ENCODE data around the gene SHROOM2. TPM values are rescaled to one million over a fixed set of nuclear protein-coding genes. Genes with fewer than 3 reads are reported as not detected.

SHROOM2 gene
- total and polyA plus RNA-seq, 7 donors, result 0.71 to 3.0 (median 1.8) TPM

GRCh38 chrX:9757366-9757765 lies 28.9 kb upstream of the SHROOM2 start:
- Histone ChIP-seq H3K27ac (no peak overlapping the region), H3K27me3 (no peaks in the 10 kb centered on the region), H3K36me3 (no peaks in the 10 kb centered on the region), H3K4me3 (no peak overlapping the region), H3K4me1 (no peaks in the 10 kb centered on the region), H3K9me3 (no peaks in the 10 kb centered on the region)
- intact Hi-C loops (cut with DNase I), result no loop called here
- WGBS, 2 donors, result 94 to 97% methylated on average over 7 of the region's 7 CpGs
- TF ChIP-seq POLR2A (IDR thresholded peaks at IDR 0.05) (no peak), CTCF (IDR thresholded peaks at IDR 0.05) (no peak), POLR2AphosphoS5 (IDR thresholded peaks at IDR 0.05) (no peak), EP300 (IDR thresholded peaks at IDR 0.05) (no peak)
- no peak for DNase-seq

GRCh38 chrX:9758021-9758638 lies 28.1 kb upstream of the SHROOM2 start:
- H3K27me3 ChIP-seq, result no peaks in the 10 kb centered on the region
- no peaks in the 10 kb centered on the region for H3K36me3 ChIP-seq
- no peak for DNase-seq
- intact Hi-C loops (cut with DNase I), result no loop called here
- no peaks in the 10 kb centered on the region for H3K4me1 ChIP-seq
- no peak overlapping the region for H3K4me3 ChIP-seq
- TF ChIP-seq CTCF (IDR thresholded peaks at IDR 0.05) (no peak), POLR2AphosphoS5 (IDR thresholded peaks at IDR 0.05) (no peak)
- 30 to 49% methylated on average over 4 of the region's 4 CpGs for WGBS, 2 donors
- H3K9me3 ChIP-seq, result no peaks in the 10 kb centered on the region
- no peak overlapping the region for H3K27ac ChIP-seq

- WGBS, 2 donors, result 81 to 82% methylated on average over 8 of the region's 8 CpGs
- H3K9me3 ChIP-seq, result no peaks in the 10 kb centered on the region
Measured at GRCh38 chrX:9759337-9759736, 26.9 kb upstream of the SHROOM2 start.

GRCh38 chrX:9765072-9765736 lies 21.0 kb upstream of the SHROOM2 start:
- intact Hi-C loops (cut with DNase I), result no loop called here
- H3K36me3 ChIP-seq, result no peaks in the 10 kb centered on the region
- H3K27ac ChIP-seq, result no peak overlapping the region
- DNase-seq, result no peak
- no peaks in the 10 kb centered on the region for H3K9me3 ChIP-seq
- no peak overlapping the region for H3K4me3 ChIP-seq
- peaks cover 0 to 8% (median 0%) of the 10 kb centered on the region in 3 donors for H3K27me3 ChIP-seq
- WGBS, 2 donors, result 16 to 33% methylated on average over 67 of the region's 67 CpGs
- TF ChIP-seq POLR2AphosphoS5 (IDR thresholded peaks at IDR 0.05) (no peak), EP300 (IDR thresholded peaks at IDR 0.05) (no peak), CTCF (IDR thresholded peaks at IDR 0.05) (no peak), POLR2A (IDR thresholded peaks at IDR 0.05) (no peak)
- H3K4me1 ChIP-seq, result no peaks in the 10 kb centered on the region

More at GRCh38 chrX:9759337-9759736, 26.9 kb upstream of the SHROOM2 start:
- Histone ChIP-seq H3K36me3 (no peaks in the 10 kb centered on the region), H3K27ac (no peak overlapping the region), H3K4me1 (no peaks in the 10 kb centered on the region), H3K27me3 (no peaks in the 10 kb centered on the region), H3K4me3 (no peak overlapping the region)
- intact Hi-C loops (cut with DNase I), result no loop called here
- TF ChIP-seq CTCF (IDR thresholded peaks at IDR 0.05) (no peak), EP300 (IDR thresholded peaks at IDR 0.05) (no peak), POLR2A (IDR thresholded peaks at IDR 0.05) (no peak), POLR2AphosphoS5 (IDR thresholded peaks at IDR 0.05) (no peak)
- no peak for DNase-seq
